NT2/D1 (cell line): ENCODE results near the gene FAM151A.

Source experiments
- SUZ12 ChIP-seq: IDR thresholded peaks from 2 replicates; pipeline ENCODE4 v1.6.1; 2011; ENCODE audit not compliant: insufficient read length, insufficient read depth; ENCODE audit errors: extremely low read depth
- YY1 ChIP-seq: IDR thresholded peaks from 2 replicates; pipeline ENCODE4 v1.6.1; 2011; ENCODE audit not compliant: insufficient read length, insufficient read depth
- ZNF274 ChIP-seq: IDR thresholded peaks from 2 replicates; pipeline ENCODE4 v1.6.1; 2011; ENCODE audit warnings: mild to moderate bottlenecking, low read depth, low read length

- TF ChIP-seq SUZ12 = no peak
- TF ChIP-seq YY1 = no peak
- TF ChIP-seq ZNF274 = no peak
Observed at GRCh38 chr1:54658164-54658913, 35.0 kb upstream of the FAM151A start.
